Ovary (tissue), 9 donors: ENCODE measurements around the gene ZBTB44. TPM values are rescaled to one million over a fixed set of nuclear protein-coding genes. Genes with fewer than 3 reads are reported as not detected.

Experiments used
- DNase-seq, 5 donors: peaks; one replicate each; pipeline ENCODE4 v3.0.0-alpha.2; 2019 to 2020
- H3K27ac ChIP-seq, 2 donors: fragments of 200-600 bp; one replicate each; pipeline versions ENCODE4 v1.5.1 to v1.8.0; 2019 to 2022
- H3K27me3 ChIP-seq: fragments of 200-600 bp; one replicate; pipeline ENCODE4 v1.8.0; 2022
- H3K36me3 ChIP-seq: fragments of 200-600 bp; sonication (generic); one replicate; pipeline ENCODE4 v1.5.1; 2019
- H3K4me1 ChIP-seq: one replicate; pipeline ENCODE4 v1.8.1; 2013; ENCODE audit warnings: mild to moderate bottlenecking, moderate library complexity; ENCODE audit not compliant: insufficient read depth
- H3K4me3 ChIP-seq: fragments of 200-600 bp; sonication (generic); one replicate; pipeline ENCODE4 v1.5.1; 2017
- H3K9me3 ChIP-seq, 2 donors: fragments of 200-600 bp in 1 of 2; sonication (generic) in 1 of 2; one replicate each; pipeline versions ENCODE4 v1.5.1 to v1.8.1; 2013 to 2019; ENCODE audit warnings: mild to moderate bottlenecking in 1 of 2, moderate library complexity in 1 of 2
- EP300 ChIP-seq: sonication (generic); formaldehyde crosslinking; IDR thresholded peaks from one replicate; pipeline ENCODE4 v1.6.1; 2017; ENCODE audit warnings: antibody characterized with exemption
- POLR2A ChIP-seq: fragments of 450-650 bp; IDR thresholded peaks from one replicate; pipeline ENCODE4 v1.6.1; 2017; ENCODE audit warnings: antibody characterized with exemption, mild to moderate bottlenecking, moderate library complexity
- WGBS, 3 donors: extraction: QIAGEN DNeasy Blood & Tissue Kit in 1 of 3; methylation state at CpG; one replicate each; pipeline versions ENCODE4 v1.1.5 to v1.1.7; 2013 to 2017; 5-methylcytosine and 5-hydroxymethylcytosine counted together
- intact Hi-C, 4 donors: fragments of 100-400 bp; cut with DNase I; formaldehyde crosslinking; loops; one replicate each; pipeline versions ENCODE4 v1.11.0 to v1.15.1; 2022 to 2023
- polyA plus RNA-seq, 2 donors: library from polyadenylated mRNA; stranded (reverse); fragments of 200-250 nt in 1 of 2; fragments of 350-450 nt in 1 of 2; fragmentation: Illumina TruSeq in 1 of 2; extraction: RNeasy Lipid Tissue Mini Kit (QIAGEN cat#74804) in 1 of 2; gene quantifications; one replicate each; pipeline ENCODE4 v1.2.3, GENCODE V29; 2013 to 2014
- total RNA-seq, 7 donors: library from RNA; depleted of rRNA in 2 of 7; stranded (reverse); fragments of >200 nt in 2 of 7; fragmentation: NEBNext Ultra II Directional in 3 of 7; extraction: Animal tissue kit (Norgen Biotek cat#: 25700) in 3 of 7; gene quantifications; one replicate each; pipeline versions ENCODE4 v1.1.0 to v1.2.4, GENCODE V29; 2016 to 2023
- TF ChIP-seq, protein P1 (sequence below), 3 donors: fragments of 450-650 bp in 2 of 3; fragments of 200-600 bp in 1 of 3; IDR thresholded peaks; one replicate each; pipeline versions ENCODE4 v1.5.1 to v1.8.0; 2016 to 2022; ENCODE audit warnings: antibody characterized with exemption in 3 of 3, mild to moderate bottlenecking in 1 of 3
- donor health status: DM: no; HTN: no; CAD: no; lungs with moderate emphysema.
- donor health status: DM: no; HTN: no; CAD: no.
- donor health status: Bipolar disorder and iron deficiency.
- donor health status: DM: yes; HTN: yes; CAD: no.
- donor health status: DM: no; HTN: no; CAD: no.
- donor health status: DM: yes; HTN: yes; CAD: no.

Gene ZBTB44
- total and polyA plus RNA-seq, 9 donors, result 19.1 to 83.0 (median 57.9) TPM

DNA sequence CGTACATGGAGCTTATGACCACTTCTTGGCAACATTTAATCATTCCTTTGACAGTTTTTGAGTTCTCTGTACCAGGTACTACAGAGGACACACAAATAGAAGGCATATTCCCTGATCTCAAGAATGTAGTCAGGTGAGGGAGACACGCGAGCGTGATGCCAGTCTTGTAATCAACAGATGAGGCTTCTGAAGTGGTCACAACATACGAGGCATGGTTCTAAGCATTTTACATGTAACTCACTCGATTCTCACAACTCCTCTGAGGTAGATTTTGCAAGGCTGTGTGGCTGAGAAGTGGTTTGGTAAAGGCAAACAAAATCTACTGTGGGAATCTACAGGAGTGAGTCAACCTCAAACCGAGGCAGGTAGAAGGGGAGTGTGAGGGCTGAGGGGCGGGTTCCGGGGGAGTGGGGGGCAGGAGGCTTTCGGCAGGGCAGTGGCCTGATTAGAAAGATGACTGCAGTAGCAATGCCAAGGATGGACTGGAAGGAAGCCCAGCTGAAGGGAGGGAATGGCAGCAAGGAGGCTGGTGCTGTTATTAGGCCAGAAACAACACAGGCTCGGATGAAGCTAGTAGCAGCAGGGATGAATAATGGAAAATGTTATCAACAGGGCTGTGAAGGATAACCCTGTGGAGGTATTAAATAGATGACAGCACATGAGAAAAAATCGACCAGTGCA lies 91.3 kb downstream of the ZBTB44 start:
- no peak for DNase-seq
- WGBS, 3 donors, result 68 to 73% (median 70%) methylated on average over 12 of the region's 12 CpGs
- no peaks in the 10 kb centered on the region for H3K27me3 ChIP-seq
- no peaks in the 10 kb centered on the region for H3K4me1 ChIP-seq
- intact Hi-C loops, result loop anchor here in 1 of 4 donors (2.0 kb wide), 1 partner anchor 41 kb away; no protein-coding TSS in a partner anchor
- no peak overlapping the region for H3K27ac ChIP-seq
- H3K9me3 ChIP-seq, result no peaks in the 10 kb centered on the region
- H3K4me3 ChIP-seq, result no peak overlapping the region
- TF ChIP-seq EP300, result no peak
- no peak for TF ChIP-seq POLR2A
- TF ChIP-seq, protein P1, sequence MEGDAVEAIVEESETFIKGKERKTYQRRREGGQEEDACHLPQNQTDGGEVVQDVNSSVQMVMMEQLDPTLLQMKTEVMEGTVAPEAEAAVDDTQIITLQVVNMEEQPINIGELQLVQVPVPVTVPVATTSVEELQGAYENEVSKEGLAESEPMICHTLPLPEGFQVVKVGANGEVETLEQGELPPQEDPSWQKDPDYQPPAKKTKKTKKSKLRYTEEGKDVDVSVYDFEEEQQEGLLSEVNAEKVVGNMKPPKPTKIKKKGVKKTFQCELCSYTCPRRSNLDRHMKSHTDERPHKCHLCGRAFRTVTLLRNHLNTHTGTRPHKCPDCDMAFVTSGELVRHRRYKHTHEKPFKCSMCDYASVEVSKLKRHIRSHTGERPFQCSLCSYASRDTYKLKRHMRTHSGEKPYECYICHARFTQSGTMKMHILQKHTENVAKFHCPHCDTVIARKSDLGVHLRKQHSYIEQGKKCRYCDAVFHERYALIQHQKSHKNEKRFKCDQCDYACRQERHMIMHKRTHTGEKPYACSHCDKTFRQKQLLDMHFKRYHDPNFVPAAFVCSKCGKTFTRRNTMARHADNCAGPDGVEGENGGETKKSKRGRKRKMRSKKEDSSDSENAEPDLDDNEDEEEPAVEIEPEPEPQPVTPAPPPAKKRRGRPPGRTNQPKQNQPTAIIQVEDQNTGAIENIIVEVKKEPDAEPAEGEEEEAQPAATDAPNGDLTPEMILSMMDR (IDR thresholded peaks at IDR 0.05), result no peak
- H3K36me3 ChIP-seq, result no peaks in the 10 kb centered on the region

DNA sequence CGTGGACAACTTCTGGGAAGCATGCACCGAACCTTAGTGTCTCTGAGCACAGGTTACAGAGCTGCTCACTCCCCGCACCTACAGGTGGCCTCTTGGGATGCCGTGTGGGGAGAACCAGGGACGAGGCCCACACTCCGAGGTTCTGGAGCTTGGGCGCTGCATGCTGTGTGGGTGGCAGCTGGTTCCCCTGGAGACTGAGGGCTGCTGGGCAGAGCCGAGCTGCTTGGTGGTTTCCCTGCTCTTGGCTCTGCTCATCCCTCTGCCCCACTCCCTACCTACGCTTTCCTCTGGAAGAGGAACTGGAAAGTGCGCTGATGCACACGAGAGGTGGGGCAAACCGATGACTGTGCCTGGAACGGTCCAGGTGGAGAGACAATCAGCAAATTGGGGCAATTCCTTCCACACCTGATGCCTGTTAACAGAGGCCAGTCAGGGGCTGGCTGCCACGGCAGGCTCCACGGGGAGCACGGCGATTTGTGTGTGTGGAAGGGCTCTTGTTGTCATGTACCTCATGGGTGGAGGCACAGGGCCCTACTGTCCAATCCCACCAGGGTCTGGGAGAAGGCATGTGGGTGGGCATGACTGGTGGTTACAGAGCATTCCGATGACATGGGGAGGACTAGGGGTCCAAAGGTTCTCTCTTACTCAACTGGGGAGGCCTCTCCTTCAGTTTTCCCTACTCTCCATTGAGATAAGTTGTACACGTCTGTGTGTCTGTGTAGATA lies 94.2 kb downstream of the ZBTB44 start:
- Histone ChIP-seq H3K27me3 (no peaks in the 10 kb centered on the region), H3K27ac (no peak overlapping the region), H3K4me3 (no peak overlapping the region), H3K36me3 (no peaks in the 10 kb centered on the region), H3K4me1 (no peaks in the 10 kb centered on the region), H3K9me3 (no peaks in the 10 kb centered on the region)
- 78 to 83% (median 81%) methylated on average over 19 of the region's 19 CpGs for WGBS, 3 donors
- intact Hi-C loops, result no loop called here
- DNase-seq, result no peak
- TF ChIP-seq POLR2A (no peak), EP300 (no peak)
- TF ChIP-seq, protein P1 (IDR thresholded peaks at IDR 0.05), result no peak

DNA sequence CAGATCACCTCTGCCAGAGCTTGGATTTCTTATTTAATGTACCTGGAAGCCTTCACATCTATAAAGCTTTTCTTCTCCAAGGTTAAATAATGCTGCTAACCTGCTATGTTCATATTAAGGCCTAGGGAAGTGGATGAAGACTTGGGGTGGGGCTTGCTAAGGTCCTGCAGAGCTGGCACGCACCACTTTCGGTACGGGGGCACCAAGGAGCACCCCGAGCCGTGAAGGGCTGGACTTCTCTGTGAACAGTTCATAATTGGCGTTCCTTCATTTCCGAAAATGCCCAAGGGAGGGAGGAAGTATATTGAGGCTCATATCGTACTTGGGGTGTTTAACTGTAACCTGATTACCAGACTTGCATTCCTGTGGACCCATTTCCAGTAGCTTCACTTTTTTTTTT lies 95.6 kb downstream of the ZBTB44 start:
- intact Hi-C loops, result loop anchor here in 1 of 4 donors (10.0 kb wide), 1 partner anchor 196 kb away; no protein-coding TSS in a partner anchor
- Histone ChIP-seq H3K4me3 (no peak overlapping the region), H3K36me3 (no peaks in the 10 kb centered on the region), H3K27me3 (no peaks in the 10 kb centered on the region), H3K9me3 (no peaks in the 10 kb centered on the region), H3K27ac (no peak overlapping the region), H3K4me1 (no peaks in the 10 kb centered on the region)
- TF ChIP-seq EP300, result no peak
- no peak for TF ChIP-seq POLR2A
- TF ChIP-seq, protein P1 (IDR thresholded peaks at IDR 0.05), result no peak
- WGBS, 3 donors, result 92 to 96% (median 95%) methylated on average over 8 of the region's 8 CpGs
- peak in 1 of 5 donors; percentile 10 for DNase-seq

DNA sequence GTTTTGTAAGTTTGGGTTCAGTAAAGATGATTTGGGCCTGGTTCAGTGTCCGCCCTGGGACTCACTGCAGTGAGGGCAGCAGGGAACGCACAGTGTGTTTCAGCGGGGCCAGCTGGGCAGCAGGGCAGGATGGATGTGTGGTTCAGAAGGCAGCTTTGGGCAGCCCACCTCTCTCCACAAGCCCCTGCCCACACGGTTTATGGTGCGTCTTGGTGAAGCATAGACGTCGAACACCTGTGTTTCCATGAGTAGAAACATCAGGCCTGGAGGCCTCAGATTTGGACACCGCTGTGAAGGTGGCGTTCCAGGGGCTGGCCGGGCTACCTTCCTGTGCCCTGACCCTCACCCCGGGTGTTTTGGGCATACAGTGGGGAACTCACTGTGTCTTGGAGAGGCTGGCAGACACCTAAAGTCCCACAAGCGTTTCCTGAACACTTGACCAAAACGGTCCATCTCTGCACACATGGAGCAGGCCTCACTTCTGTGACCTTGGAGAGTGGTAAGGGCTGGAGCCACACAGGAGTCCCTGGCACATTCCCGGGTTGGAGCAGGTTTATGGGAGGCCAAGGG lies 96.1 kb downstream of the ZBTB44 start:
- H3K27ac ChIP-seq, result no peak overlapping the region
- H3K27me3 ChIP-seq, result no peaks in the 10 kb centered on the region
- H3K36me3 ChIP-seq, result no peaks in the 10 kb centered on the region
- H3K9me3 ChIP-seq, result no peaks in the 10 kb centered on the region
- intact Hi-C loops, result loop anchor here in 1 of 4 donors (10.0 kb wide), 1 partner anchor 196 kb away; no protein-coding TSS in a partner anchor
- H3K4me1 ChIP-seq, result no peaks in the 10 kb centered on the region
- no peak overlapping the region for H3K4me3 ChIP-seq
- whole genome bisulfite sequencing, 3 donors, result 82 to 83% (median 82%) methylated on average over 14 of the region's 14 CpGs
- TF ChIP-seq POLR2A (no peak), EP300 (no peak)
- DNase-seq, result peak in 1 of 5 donors; percentile 22
